IgD-negative memory B cell (primary cell): Measurements from ENCODE around the gene CXCL16. TPM values are rescaled to one million over a fixed set of nuclear protein-coding genes. Genes with fewer than 3 reads are reported as not detected.
A peak's percentile ranks its signal among the peaks of the same experiment; 100 is the strongest.

Experiments
- H3K27ac Mint-ChIP-seq, 3 donors: one replicate each; pipeline ENCODE4 v1.8.0; 2020 to 2022; ENCODE audit warnings: mild to moderate bottlenecking in 3 of 3, mixed read lengths in 3 of 3, moderate library complexity in 1 of 3
- H3K27me3 Mint-ChIP-seq: one replicate; pipeline ENCODE4 v1.8.0; 2021; ENCODE audit warnings: mixed read lengths
- H3K36me3 Mint-ChIP-seq: one replicate; pipeline ENCODE4 v1.8.0; 2020; ENCODE audit warnings: mild to moderate bottlenecking, mixed read lengths
- H3K4me1 Mint-ChIP-seq, 3 donors: one replicate each; pipeline ENCODE4 v1.8.0; 2020 to 2022; ENCODE audit warnings: mixed read lengths in 3 of 3, mild to moderate bottlenecking in 1 of 3
- H3K4me3 Mint-ChIP-seq, 4 donors: one replicate each; pipeline ENCODE4 v1.8.0; 2020 to 2022; ENCODE audit warnings: mild to moderate bottlenecking in 4 of 4, mixed read lengths in 4 of 4, moderate library complexity in 3 of 4
- H3K9me3 Mint-ChIP-seq, 3 donors: one replicate each; pipeline ENCODE4 v1.8.0; 2020 to 2021; ENCODE audit warnings: mixed read lengths in 3 of 3, mild to moderate bottlenecking in 1 of 3
- polyA plus RNA-seq: library from polyadenylated mRNA; unstranded; fragments of 300-500 nt; fragmentation: Illumina TruSeq; gene quantifications from one replicate; pipeline ENCODE4 v1.2.3, GENCODE V29; 2021

CXCL16 gene
- polyA plus RNA-seq, 1 donor from 2014 or later = 17.7 TPM

- H3K36me3 Mint-ChIP-seq = no peaks in the 10 kb centered on the region
- H3K4me1 Mint-ChIP-seq = peaks cover 1 to 7% (median 6%) of the 10 kb centered on the region in 3 donors
- peaks cover 4% of the 10 kb centered on the region for H3K27me3 Mint-ChIP-seq
- H3K9me3 Mint-ChIP-seq = no peaks in the 10 kb centered on the region
- no peak overlapping the region for H3K27ac Mint-ChIP-seq
- H3K4me3 Mint-ChIP-seq = no peak overlapping the region
Observed at GRCh38 chr17:4769628-4770027, 29.9 kb upstream of the CXCL16 start.

GRCh38 chr17:4768298-4768697, 28.6 kb upstream of the CXCL16 start:
- Mint-ChIP-seq H3K36me3 (no peaks in the 10 kb centered on the region), H3K4me3 (no peak overlapping the region), H3K27ac (no peak overlapping the region), H3K27me3 (peaks cover 2% of the 10 kb centered on the region), H3K9me3 (no peaks in the 10 kb centered on the region), H3K4me1 (peaks cover 2 to 5% (median 5%) of the 10 kb centered on the region in 3 donors)

- no peak overlapping the region for H3K27ac Mint-ChIP-seq
- H3K36me3 Mint-ChIP-seq = no peaks in the 10 kb centered on the region
- no peak overlapping the region for H3K4me3 Mint-ChIP-seq
- peaks cover 2 to 5% (median 5%) of the 10 kb centered on the region in 3 donors for H3K4me1 Mint-ChIP-seq
- peaks cover 2% of the 10 kb centered on the region for H3K27me3 Mint-ChIP-seq
- no peaks in the 10 kb centered on the region for H3K9me3 Mint-ChIP-seq
Observed at GRCh38 chr17:4766723-4767122, 27.0 kb upstream of the CXCL16 start.

GRCh38 chr17:4766201-4766600, 26.5 kb upstream of the CXCL16 start:
- no peak overlapping the region for H3K4me3 Mint-ChIP-seq
- no peak overlapping the region for H3K27ac Mint-ChIP-seq

GRCh38 chr17:4764595-4764994, 24.9 kb upstream of the CXCL16 start:
- H3K27me3 Mint-ChIP-seq = peaks cover 4% of the 10 kb centered on the region
- no peak overlapping the region for H3K4me3 Mint-ChIP-seq
- peaks cover 2 to 5% (median 3%) of the 10 kb centered on the region in 3 donors for H3K4me1 Mint-ChIP-seq
- H3K27ac Mint-ChIP-seq = no peak overlapping the region
- H3K36me3 Mint-ChIP-seq = no peaks in the 10 kb centered on the region
- no peaks in the 10 kb centered on the region for H3K9me3 Mint-ChIP-seq

More at GRCh38 chr17:4766201-4766600, 26.5 kb upstream of the CXCL16 start:
- H3K9me3 Mint-ChIP-seq = no peaks in the 10 kb centered on the region
- peaks cover 3% of the 10 kb centered on the region for H3K27me3 Mint-ChIP-seq
- H3K4me1 Mint-ChIP-seq = peaks cover 2 to 5% (median 5%) of the 10 kb centered on the region in 3 donors
- H3K36me3 Mint-ChIP-seq = no peaks in the 10 kb centered on the region

GRCh38 chr17:4759776-4760236, 20.1 kb upstream of the CXCL16 start:
- Mint-ChIP-seq H3K27me3 (peaks cover 9% of the 10 kb centered on the region), H3K9me3 (no peaks in the 10 kb centered on the region), H3K4me3 (no peak overlapping the region), H3K4me1 (peaks cover 2 to 5% (median 3%) of the 10 kb centered on the region in 3 donors), H3K27ac (no peak overlapping the region), H3K36me3 (no peaks in the 10 kb centered on the region)

- Mint-ChIP-seq H3K9me3 (no peaks in the 10 kb centered on the region), H3K4me3 (no peak overlapping the region), H3K27me3 (peaks cover 23% of the 10 kb centered on the region), H3K27ac (no peak overlapping the region), H3K4me1 (peaks cover 0 to 2% (median 1%) of the 10 kb centered on the region in 3 donors), H3K36me3 (no peaks in the 10 kb centered on the region)
Observed at GRCh38 chr17:4753392-4753791, 13.7 kb upstream of the CXCL16 start.

- H3K4me3 Mint-ChIP-seq = no peak overlapping the region
- peaks cover 23% of the 10 kb centered on the region for H3K27me3 Mint-ChIP-seq
- no peaks in the 10 kb centered on the region for H3K36me3 Mint-ChIP-seq
- peaks cover 4 to 8% (median 6%) of the 10 kb centered on the region in 3 donors for H3K4me1 Mint-ChIP-seq
- H3K27ac Mint-ChIP-seq = no peak overlapping the region
- no peaks in the 10 kb centered on the region for H3K9me3 Mint-ChIP-seq
Observed at GRCh38 chr17:4751932-4752331, 12.2 kb upstream of the CXCL16 start.

GRCh38 chr17:4750606-4751005, 10.9 kb upstream of the CXCL16 start:
- H3K27ac Mint-ChIP-seq = no peak overlapping the region
- peaks cover 27% of the 10 kb centered on the region for H3K27me3 Mint-ChIP-seq
- H3K4me1 Mint-ChIP-seq = peaks cover 4 to 10% (median 6%) of the 10 kb centered on the region in 3 donors
- no peaks in the 10 kb centered on the region for H3K36me3 Mint-ChIP-seq
- H3K9me3 Mint-ChIP-seq = no peaks in the 10 kb centered on the region
- no peak overlapping the region for H3K4me3 Mint-ChIP-seq

GRCh38 chr17:4748686-4749085, 9.0 kb upstream of the CXCL16 start:
- Mint-ChIP-seq H3K4me3 (peak overlapping the region in 2 of 4 donors; percentile 1 to 18), H3K27me3 (peaks cover 26% of the 10 kb centered on the region)

GRCh38 chr17:4747847-4748246, 8.1 kb upstream of the CXCL16 start:
- Mint-ChIP-seq H3K27ac (peak overlapping the region in 1 of 3 donors; percentile 60), H3K4me1 (peaks cover 4 to 10% (median 8%) of the 10 kb centered on the region in 3 donors), H3K4me3 (peak overlapping the region in 3 of 4 donors; percentile 34 to 73 (median 51)), H3K9me3 (no peaks in the 10 kb centered on the region), H3K36me3 (no peaks in the 10 kb centered on the region), H3K27me3 (peaks cover 28% of the 10 kb centered on the region)

More at GRCh38 chr17:4748686-4749085, 9.0 kb upstream of the CXCL16 start:
- Mint-ChIP-seq H3K9me3 (no peaks in the 10 kb centered on the region), H3K36me3 (no peaks in the 10 kb centered on the region), H3K4me1 (peaks cover 4 to 10% (median 8%) of the 10 kb centered on the region in 3 donors), H3K27ac (no peak overlapping the region)

- Mint-ChIP-seq H3K27ac (no peak overlapping the region), H3K4me3 (no peak overlapping the region), H3K36me3 (no peaks in the 10 kb centered on the region), H3K27me3 (peaks cover 22% of the 10 kb centered on the region), H3K9me3 (no peaks in the 10 kb centered on the region), H3K4me1 (peaks cover 5 to 13% (median 10%) of the 10 kb centered on the region in 3 donors)
Observed at GRCh38 chr17:4744999-4745969, 5.6 kb upstream of the CXCL16 start.

- Mint-ChIP-seq H3K36me3 (no peaks in the 10 kb centered on the region), H3K27me3 (peaks cover 17% of the 10 kb centered on the region), H3K27ac (peak overlapping the region in 1 of 3 donors; percentile 89), H3K4me1 (peaks cover 9 to 16% (median 10%) of the 10 kb centered on the region in 3 donors), H3K4me3 (peak overlapping the region in 1 of 4 donors; percentile 39), H3K9me3 (no peaks in the 10 kb centered on the region)
Observed at GRCh38 chr17:4743898-4744297, 4.2 kb upstream of the CXCL16 start.

GRCh38 chr17:4743216-4743615, 3.5 kb upstream of the CXCL16 start:
- Mint-ChIP-seq H3K4me1 (peaks cover 10 to 20% (median 16%) of the 10 kb centered on the region in 3 donors), H3K4me3 (peak overlapping the region in 1 of 4 donors; percentile 74), H3K27me3 (peaks cover 14% of the 10 kb centered on the region), H3K27ac (peak overlapping the region in 1 of 3 donors; percentile 89), H3K36me3 (no peaks in the 10 kb centered on the region), H3K9me3 (no peaks in the 10 kb centered on the region)

GRCh38 chr17:4742629-4743028, 2.9 kb upstream of the CXCL16 start:
- peak overlapping the region in 1 of 3 donors; percentile 32 for H3K27ac Mint-ChIP-seq
- peaks cover 6 to 16% (median 13%) of the 10 kb centered on the region in 3 donors for H3K4me1 Mint-ChIP-seq
- peaks cover 14% of the 10 kb centered on the region for H3K27me3 Mint-ChIP-seq
- H3K9me3 Mint-ChIP-seq = no peaks in the 10 kb centered on the region
- H3K4me3 Mint-ChIP-seq = peak overlapping the region in 1 of 4 donors; percentile 74
- H3K36me3 Mint-ChIP-seq = no peaks in the 10 kb centered on the region
